GM21576 (cell line): ENCODE measurements around the gene HMG20A.

Experiments
- ATAC-seq: cut with Tn5 transposase; IDR thresholded peaks from one replicate; pipeline ENCODE4 v1.9.1; 2021; ENCODE audit warnings: mild to moderate bottlenecking, moderate library complexity; ENCODE audit not compliant: unreplicated experiment

HMG20A gene

GRCh38 chr15:77514641-77515402 lies 94.1 kb downstream of the HMG20A start:
- ATAC-seq, result no peak

DNA sequence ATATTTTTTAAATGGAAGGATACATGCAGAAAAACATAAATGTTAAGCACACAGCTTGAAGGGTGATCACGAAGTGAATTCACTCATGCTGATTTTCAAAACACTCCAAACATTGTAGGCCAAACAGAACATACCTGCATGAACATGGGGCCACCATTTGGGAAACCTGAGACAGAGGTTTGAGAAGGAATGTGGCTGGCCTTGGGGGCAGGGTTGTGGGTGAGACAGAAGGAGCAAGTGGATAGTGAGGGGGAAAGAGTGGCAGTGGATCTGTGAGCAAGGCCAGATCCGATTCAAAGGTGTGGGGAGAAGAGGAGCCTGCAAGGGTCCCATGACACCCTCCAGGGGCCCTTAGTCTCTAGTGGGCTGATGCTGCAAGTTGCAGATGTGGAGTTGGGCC lies 94.9 kb downstream of the HMG20A start:
- no peak for ATAC-seq

DNA sequence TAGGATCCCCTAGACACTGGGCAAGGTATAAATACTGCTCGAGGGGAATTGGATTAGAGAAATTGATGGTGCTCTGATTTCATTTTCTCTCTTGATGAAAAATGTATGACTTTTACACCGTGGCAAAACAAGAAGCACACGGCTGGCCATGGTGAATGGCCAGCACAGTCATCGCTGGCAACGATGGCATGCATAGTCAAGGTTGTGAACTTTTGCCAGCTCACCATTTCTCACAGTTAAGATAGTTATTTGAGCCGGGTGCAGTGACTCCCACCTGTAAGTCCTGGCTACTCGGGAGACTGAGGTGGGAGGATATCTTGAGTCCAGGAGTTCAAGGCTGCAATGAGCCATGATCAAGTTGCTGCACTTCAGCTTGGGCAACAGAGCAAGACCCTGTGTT lies 95.4 kb downstream of the HMG20A start:
- no peak for ATAC-seq

DNA sequence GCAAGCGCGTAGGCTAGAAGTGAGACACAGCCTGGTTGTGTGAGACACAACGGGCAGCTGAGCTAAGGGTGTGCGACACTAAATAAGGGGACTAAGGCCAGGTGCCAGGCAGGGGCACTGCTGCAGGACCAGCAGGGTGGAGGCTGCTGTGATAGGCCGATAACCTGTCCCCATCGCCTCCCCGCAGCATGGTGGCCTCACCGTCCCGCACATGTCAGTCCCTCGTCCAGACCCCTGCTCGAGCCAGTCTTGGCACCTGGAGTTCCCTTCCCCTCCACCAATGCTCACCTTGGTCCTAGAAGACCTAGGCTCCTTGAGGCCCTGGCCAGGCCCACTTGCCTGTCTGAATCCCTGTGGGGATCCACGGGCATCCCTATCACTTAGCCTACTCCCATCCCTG lies 96.1 kb downstream of the HMG20A start:
- ATAC-seq, result no peak

DNA sequence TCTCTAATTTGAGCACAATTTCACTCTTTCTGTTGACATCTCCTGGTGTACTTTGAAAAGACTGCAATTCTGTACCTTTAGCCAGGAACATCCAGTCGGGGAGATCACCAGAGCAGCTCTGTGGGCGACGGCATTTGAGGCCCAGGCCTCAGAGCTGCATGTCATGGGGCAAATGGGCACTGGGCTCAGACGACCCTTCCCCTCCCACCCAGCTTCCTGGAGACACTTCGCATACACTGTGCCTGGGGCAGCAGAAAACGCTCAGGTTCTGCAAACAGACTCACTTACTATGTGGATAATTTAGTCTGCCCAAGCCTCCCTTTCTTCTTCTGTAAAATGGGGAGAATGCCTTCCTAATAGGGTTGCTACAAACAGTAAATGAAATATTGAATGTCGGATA lies 96.9 kb downstream of the HMG20A start:
- ATAC-seq, result no peak

GRCh38 chr15:77518458-77518857 lies 97.8 kb downstream of the HMG20A start:
- no peak for ATAC-seq

- ATAC-seq, result no peak
Observed at GRCh38 chr15:77519540-77519939, 98.9 kb downstream of the HMG20A start.

DNA sequence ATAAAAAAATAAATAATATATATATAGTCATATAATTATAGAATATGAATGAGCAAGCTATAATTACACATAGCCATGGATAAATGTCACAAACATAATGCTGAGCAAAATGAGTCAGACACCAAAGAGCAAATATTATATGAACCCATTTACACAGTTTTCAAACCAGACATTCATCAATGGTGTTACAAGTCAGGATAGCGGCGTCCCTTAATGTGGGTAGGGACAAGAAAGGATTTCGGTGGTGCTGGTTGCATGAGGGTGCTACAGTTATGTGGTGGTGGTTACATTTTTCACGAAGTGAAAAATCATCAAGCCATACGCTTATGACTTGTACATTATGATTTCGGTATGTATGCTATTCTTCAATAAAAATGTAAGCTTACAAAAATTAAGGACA lies 100.5 kb downstream of the HMG20A start:
- no peak for ATAC-seq

DNA sequence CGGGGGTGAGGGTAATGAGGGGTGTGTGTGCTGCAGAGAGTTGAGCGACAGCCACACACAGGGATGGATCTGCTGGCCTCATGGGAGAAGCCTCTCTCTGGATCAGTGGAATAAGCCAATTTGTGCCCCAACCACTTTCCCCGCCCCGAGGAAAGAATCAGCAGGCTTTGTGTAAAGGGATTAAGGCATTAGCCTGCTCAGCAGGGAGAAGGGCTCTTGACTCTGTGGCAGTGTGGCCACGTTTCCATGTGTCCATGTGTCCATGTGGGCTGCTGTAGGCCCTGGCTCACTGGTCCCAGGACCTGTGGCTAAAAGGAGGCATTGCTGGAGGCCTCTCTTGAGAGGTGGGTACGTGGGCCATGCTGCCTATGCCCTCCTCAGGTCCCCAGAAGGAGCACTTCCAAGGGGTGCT lies 104.7 kb downstream of the HMG20A start:
- no peak for ATAC-seq

GRCh38 chr15:77525907-77526594 lies 105.4 kb downstream of the HMG20A start:
- no peak for ATAC-seq

DNA sequence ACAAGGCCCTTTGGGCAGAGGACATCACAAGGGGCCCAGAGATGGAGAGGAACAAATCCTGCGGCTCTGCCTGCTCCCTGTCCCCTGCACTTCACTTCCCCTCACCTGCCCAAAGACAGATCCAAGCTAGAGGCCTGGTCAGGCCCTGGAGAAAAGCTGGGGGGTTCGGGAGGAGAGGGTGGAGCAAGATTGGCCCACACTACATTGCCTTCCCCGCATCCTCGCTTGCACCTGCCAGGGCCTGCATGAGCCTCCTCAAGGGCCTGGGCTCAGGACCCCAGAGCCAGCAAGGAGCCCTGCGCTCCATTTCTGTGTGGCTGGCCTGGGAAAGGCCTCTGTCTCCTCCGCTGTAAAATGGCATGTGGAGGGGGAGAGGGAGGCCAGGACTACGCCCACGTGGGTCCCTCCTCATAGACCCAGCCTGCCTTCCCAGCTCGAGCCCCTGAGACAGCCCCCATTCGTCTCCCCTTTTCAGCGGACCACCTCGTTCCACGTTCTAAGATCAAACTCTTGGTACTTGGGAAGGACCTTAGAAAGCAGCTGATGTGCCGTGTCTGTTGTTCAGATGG lies 106.0 kb downstream of the HMG20A start:
- ATAC-seq, result no peak

DNA sequence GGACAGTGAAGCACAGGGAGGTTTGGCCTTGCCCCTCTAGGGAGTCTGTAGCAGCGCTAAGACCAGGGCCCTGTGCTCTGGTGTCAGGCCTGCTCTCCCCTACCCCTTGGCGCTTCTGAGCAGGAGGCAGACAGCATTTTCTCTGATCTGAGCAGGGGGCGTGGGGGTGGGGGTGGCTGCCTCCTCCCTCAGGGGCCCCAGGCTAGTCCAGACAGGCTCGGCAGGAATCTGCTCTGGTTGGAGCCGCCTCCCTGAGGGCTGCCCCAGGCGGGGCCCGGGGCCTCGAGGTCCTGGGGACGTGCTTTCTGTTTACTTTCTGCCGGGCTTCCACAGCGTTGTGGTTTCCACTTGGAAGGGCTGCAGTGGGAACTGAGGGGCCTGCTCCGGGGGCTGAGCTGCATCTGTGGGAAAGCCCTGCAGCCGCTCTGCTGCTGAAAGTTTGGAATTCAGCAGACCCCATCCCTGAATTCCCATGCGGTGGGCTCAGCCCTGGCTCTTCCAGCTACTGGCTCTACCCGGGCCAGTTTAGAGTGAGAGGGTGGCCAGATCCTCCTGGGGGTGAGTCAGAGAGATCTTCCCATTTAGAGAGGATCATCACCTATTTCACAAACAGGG lies 106.6 kb downstream of the HMG20A start:
- no peak for ATAC-seq

DNA sequence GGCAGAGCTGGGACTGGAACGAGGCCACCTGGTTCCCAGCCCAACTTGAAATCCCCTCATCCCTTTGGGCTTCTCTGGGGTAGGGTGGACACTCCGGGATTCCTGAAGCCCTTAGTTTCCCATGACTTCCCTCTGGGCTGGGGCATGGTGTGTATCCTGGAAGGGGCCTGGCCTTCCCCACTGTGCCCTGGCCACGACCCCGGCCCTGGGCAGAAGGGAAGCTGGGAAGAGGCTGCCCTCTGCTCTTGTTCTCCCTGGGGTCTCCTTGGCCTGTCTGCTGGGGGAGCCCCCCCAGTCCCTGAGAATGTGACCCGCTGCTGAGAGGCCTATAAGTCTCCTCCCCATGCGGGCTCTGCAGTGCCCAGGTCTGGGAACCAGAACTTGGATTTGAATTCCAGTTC lies 107.1 kb downstream of the HMG20A start:
- ATAC-seq, result no peak

DNA sequence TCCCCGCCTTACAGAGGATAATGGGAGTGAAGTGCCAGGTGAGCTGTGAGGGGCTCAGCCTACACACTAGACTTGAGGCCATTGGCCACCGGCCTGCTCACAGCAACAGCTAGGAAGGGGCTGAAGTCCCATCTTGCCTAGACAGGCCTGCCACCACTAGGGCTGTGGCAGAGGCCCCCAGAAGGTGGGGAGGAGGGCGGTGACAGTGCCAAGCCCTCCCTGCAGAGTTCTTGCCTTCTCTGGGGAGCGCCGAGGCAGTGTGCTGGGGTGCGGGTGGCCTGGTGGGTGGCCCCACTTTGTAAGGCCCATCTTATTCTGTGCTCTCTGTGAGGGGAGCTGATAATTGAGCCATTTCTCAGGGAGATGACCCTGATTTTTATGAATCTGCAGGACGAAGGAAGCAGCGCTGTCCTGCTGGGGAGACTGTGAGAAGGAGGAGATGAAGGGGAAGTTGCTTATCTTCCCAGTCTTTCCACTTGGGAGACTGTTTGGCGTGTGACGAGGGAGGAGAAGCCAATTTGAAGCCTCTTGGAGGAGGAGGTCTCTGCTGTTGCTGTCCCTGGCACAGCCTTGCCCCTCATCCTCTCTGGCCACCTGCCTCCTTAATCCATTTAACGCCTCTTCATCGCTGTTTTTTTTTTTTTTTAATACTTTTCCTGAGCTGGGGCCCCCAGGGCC lies 107.7 kb downstream of the HMG20A start:
- ATAC-seq, result no peak

DNA sequence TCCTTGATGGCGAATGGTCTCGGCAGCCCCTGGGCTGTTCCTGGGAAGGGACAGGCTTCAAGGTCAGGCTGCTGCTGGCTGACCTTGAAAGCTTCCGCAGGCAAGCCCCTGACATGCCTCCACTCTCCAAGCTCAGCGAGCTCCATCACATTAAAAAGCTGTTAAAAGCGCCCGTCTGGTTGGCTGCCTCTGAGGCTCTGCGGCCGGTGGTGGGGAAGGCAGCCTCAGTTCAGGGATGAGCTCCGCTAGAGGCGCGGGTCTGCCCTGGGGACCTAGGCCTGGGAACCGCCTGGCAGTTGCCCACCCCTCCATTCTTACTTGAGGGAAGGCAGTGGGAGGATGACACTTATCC lies 108.3 kb downstream of the HMG20A start:
- no peak for ATAC-seq

GRCh38 chr15:77529394-77530159 lies 108.9 kb downstream of the HMG20A start:
- no peak for ATAC-seq

- no peak for ATAC-seq
Observed at GRCh38 chr15:77530576-77530975, 109.9 kb downstream of the HMG20A start.

GRCh38 chr15:77531191-77532000 lies 110.7 kb downstream of the HMG20A start:
- no peak for ATAC-seq

DNA sequence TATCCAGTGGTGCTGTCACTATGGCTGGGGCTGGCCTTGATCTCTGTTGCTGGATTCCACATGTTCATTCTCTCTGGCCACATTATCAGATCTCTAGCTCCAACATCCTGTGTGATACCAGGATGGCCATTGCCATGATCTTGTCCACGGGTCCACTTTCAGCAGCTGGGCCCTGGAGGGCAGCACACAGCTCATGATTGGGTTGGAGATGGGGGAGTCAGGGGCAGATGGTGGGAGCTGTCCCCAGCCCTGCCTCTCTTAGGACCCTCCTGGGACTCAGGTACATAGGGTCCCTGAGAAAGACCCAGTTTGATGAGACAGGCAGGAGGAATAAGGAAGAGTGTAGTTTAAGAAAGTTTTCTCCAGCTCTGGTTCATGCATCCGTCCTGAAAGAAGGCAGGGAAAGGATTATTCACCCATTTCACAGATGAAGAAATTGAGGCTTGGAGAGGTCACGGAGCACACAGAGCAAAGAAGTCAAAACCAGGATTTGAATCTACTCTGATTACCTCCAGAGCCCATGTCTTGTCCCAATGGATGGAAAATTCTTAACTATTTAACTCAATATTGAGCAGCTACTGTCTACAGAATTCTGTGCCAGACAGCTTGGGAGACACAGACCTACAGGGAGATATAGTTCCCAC lies 111.5 kb downstream of the HMG20A start:
- no peak for ATAC-seq
